ENCODE data around the gene MAP3K19.

Gene MAP3K19

GRCh38 chr2:134949981-134950708 is 97.1 kb downstream of the MAP3K19 start:
- no peak overlapping the region for H3K4me3 ChIP-seq (ENCODE audit: low read length)
- DNase-seq (ENCODE audit: low read depth, low spot score) = peak; percentile 35

DNA sequence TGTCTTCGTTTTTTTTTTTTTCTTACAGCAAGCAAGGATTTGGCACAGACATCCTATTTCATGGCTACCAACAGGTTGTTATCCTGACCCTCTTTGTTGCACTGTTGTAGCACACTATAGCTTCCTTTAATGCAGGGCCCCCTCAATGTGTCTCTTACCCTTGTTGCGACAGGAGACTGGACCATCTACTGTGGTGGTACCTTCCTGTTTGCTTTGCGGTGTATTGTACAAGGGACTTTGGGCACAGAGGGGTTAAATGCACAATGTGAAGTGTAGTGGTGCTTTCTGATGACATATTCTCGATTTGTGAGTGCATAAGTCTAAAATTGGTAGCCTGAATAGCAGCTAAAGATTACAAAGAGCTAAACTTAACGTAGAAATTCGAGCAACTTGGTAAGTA is 101.2 kb downstream of the MAP3K19 start:
- no peak overlapping the region for H3K4me3 ChIP-seq (ENCODE audit: low read length)

DNA sequence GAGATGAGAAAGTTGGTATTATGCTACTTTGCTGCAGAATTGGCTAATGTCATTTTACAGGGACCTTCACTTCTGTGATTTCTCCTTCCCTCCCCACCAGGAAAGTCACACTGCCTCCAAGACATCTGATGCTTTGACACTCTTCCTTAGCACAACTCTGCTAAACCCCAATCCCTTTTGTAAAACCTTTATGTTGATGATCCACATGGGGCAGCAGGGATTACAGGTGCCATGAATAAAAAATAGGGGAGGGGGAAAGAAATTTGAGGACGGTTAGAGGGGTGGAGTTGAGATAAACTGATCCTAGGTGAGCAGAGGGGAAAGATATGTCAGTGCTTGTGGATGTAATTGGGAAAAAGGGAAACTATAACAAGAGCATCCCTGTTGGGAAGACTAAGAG is 102.3 kb downstream of the MAP3K19 start:
- H3K4me3 ChIP-seq (ENCODE audit: low read length) = no peak overlapping the region
- no peak for DNase-seq (ENCODE audit: low read depth, low spot score)

More for the DNA sequence above, 101.2 kb downstream of the MAP3K19 start:
- no peak for DNase-seq (ENCODE audit: low read depth, low spot score)

- DNase-seq (ENCODE audit: low read depth, low spot score) = no peak
These were observed 103.7 kb downstream of the MAP3K19 start for GRCh38 chr2:134943540-134943939.

GRCh38 chr2:134936691-134937090 is 110.6 kb downstream of the MAP3K19 start:
- no peak overlapping the region for H3K4me3 ChIP-seq (ENCODE audit: low read length)
- DNase-seq (ENCODE audit: low read depth, low spot score) = no peak

More at GRCh38 chr2:134943540-134943939, 103.7 kb downstream of the MAP3K19 start:
- H3K4me3 ChIP-seq (ENCODE audit: low read length) = no peak overlapping the region

DNA sequence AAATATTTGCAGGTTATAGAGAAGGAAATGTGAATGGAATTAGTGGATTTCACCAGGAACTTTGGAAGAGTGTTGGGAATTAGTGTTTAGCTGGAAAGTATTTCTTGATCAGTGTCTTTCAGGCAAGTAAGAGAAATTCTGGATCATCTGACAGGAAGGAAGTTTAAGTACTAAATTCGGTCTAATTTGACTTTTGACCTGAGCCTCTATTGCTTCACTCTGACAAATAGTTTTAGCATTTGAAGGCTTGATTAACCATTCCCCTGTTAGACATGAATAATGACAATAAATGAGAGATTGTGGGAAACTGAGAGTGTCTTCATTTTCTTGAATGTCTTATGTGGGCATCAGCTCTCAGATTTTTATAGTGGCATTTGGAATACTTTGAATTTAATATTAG is 112.6 kb downstream of the MAP3K19 start:
- no peak overlapping the region for H3K4me3 ChIP-seq (ENCODE audit: low read length)
- DNase-seq (ENCODE audit: low read depth, low spot score) = no peak

DNA sequence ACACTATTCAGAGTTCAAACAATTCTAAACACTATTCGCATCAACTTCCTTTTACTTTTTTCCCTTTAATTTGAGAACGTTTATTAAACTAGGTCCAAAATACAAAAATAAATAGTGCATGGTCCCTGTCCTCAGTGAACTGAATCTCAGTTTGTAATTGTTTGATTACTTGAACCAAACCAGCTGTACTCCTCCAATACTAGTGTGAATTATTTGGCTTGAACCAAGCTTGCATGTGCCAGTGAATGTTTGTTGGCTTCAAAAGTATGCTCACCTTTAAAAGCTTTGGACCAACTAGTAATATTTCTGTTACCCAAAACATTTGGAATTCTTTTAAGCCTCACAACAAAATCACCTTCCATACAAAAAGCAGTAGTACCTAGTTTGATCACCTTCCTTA is 113.1 kb downstream of the MAP3K19 start:
- DNase-seq (ENCODE audit: low read depth, low spot score) = no peak

DNA sequence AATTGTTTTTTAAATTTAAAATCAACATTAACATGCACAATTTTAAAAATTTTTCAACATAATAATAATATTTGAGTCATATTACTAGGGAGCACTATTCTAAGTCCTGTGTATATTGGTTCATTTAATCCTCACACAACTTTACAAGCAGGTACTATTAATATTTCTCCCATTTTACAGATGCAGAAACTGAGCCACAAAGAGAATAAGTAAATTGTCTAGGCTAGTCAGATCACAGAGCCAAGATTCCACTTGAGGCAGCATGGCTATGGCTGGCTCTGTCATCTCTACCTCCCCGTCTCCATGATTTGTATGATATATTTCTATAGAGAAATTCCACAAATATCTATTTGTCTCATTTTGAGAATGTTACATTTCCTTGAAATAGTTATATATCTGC is 113.5 kb downstream of the MAP3K19 start:
- H3K4me3 ChIP-seq (ENCODE audit: low read length) = no peak overlapping the region
- DNase-seq (ENCODE audit: low read depth, low spot score) = no peak

More for the DNA sequence above, 113.1 kb downstream of the MAP3K19 start:
- no peak overlapping the region for H3K4me3 ChIP-seq (ENCODE audit: low read length)

DNA sequence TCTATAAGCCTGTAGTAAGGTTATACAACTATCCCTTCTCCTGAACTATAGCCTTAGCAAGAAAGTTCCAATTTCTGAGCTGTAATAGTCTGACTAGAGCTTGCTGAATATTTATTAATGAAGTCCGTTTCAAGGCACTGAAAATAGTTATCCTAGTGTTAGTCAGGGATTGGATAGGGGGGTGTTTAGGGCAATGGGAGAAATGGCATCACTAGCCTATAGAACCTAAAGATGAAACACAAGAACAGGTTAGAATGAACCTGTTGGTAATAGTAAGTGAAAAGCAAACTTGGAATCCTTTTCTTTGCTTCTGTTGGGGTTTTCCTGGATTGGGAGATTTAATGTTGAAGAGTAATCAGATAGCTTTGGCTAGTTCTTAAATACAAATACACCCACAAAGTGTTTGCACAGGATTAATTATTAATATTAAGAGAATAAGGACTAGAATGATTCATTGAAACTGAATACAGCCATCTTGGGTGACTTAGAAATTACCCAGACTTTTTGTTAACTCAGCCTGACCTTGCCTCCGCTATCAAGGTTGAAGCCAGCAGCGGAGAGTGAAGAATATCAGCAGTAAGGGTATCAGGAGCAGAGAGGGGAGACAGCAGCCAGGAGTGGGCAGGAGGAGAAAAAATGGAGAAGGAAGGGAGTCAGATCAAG is 114.3 kb downstream of the MAP3K19 start:
- DNase-seq (ENCODE audit: low read depth, low spot score) = no peak
- no peak overlapping the region for H3K4me3 ChIP-seq (ENCODE audit: low read length)

- no peak overlapping the region for H3K4me3 ChIP-seq (ENCODE audit: low read length)
- no peak for DNase-seq (ENCODE audit: low read depth, low spot score)
These were observed 120.1 kb downstream of the MAP3K19 start for GRCh38 chr2:134927195-134927594.

- no peak overlapping the region for H3K4me3 ChIP-seq (ENCODE audit: low read length)
- DNase-seq (ENCODE audit: low read depth, low spot score) = no peak
These were observed 120.9 kb downstream of the MAP3K19 start for GRCh38 chr2:134926231-134926931.

- no peak overlapping the region for H3K4me3 ChIP-seq (ENCODE audit: low read length)
- no peak for DNase-seq (ENCODE audit: low read depth, low spot score)
These were observed 122.3 kb downstream of the MAP3K19 start for GRCh38 chr2:134924912-134925311.

- peak overlapping the region; percentile 64 for H3K4me3 ChIP-seq (ENCODE audit: low read length)
- peak; percentile 38 for DNase-seq (ENCODE audit: low read depth, low spot score)
These were observed 127.7 kb downstream of the MAP3K19 start for GRCh38 chr2:134919341-134920210.

- peak; percentile 98 for DNase-seq (ENCODE audit: low read depth, low spot score)
- H3K4me3 ChIP-seq (ENCODE audit: low read length) = peak within 1 kb of the TSS; percentile 64
These were observed 128.5 kb downstream of the MAP3K19 start, which contains the start of gene CCNT2 for GRCh38 chr2:134918526-134919340. CCNT2 (plus strand) TSS chr2:134918822; CDS start chr2:134918855, 33 bp downstream.

DNA sequence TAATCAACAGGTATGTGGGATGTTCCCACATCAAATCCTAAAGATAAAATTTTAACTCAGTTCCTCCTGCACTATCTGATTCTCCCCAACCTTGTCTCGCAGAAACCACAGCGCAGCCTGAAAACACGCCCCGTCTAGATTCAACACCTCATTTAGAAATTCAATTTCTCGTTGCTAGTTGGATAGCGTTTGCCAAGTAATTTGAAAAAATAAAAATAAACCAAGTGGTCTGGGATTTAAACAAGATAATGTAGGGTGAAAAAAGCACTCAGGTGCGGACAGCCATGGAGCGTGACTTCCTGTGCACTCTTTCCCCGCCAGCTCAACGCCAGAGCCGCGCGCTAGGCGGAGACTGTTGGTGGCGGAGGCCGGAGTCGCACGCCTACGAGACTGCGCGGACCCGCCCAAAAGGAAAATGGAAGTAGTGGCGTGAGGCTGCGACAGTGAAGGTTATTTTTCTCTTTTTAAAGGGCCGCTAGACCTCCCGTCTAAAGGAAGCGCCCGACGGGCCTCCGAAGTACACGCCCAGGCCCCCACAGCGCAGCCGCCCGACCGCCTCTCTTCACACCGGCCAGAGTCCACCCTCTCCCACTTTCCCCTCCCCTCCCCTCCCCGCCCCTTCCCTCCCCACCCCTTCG is 129.2 kb downstream of the MAP3K19 start:
- H3K4me3 ChIP-seq (ENCODE audit: low read length) = peak overlapping the region; percentile 64
- DNase-seq (ENCODE audit: low read depth, low spot score) = peak; percentile 91

- DNase-seq (ENCODE audit: low read depth, low spot score) = no peak
These were observed 129.8 kb downstream of the MAP3K19 start for GRCh38 chr2:134917360-134917865.

More at GRCh38 chr2:134917360-134917865, 129.8 kb downstream of the MAP3K19 start:
- peak overlapping the region; percentile 64 for H3K4me3 ChIP-seq (ENCODE audit: low read length)
